Hepatocyte (in vitro differentiated cells): Measurements from ENCODE around the gene GRB14.
"Not testable (repeated sequence)": the region's sequence is repeated elsewhere in the genome, so short reads cannot be mapped to it uniquely, and the experiment has no call there.

ENCODE experiments used
- CTCF ChIP-seq: fragments of 200-600 bp; sonication (generic); IDR thresholded peaks from 2 replicates; pipeline ENCODE4 v1.5.1; 2016; ENCODE audit warnings: antibody characterized with exemption, mild to moderate bottlenecking; ENCODE audit not compliant: poor library complexity
- EZH2 ChIP-seq: fragments of 200-600 bp; sonication (generic); IDR thresholded peaks from 2 replicates; pipeline ENCODE4 v1.6.1; 2016; ENCODE audit warnings: antibody characterized with exemption, mild to moderate bottlenecking, borderline replicate concordance
- EZH2phosphoT487 ChIP-seq: fragments of 200-600 bp; sonication (generic); IDR thresholded peaks from one replicate; pipeline ENCODE4 v1.6.1; 2018; ENCODE audit warnings: antibody characterized with exemption, mild to moderate bottlenecking, low read depth, moderate library complexity; ENCODE audit not compliant: unreplicated experiment, severe bottlenecking

DNA sequence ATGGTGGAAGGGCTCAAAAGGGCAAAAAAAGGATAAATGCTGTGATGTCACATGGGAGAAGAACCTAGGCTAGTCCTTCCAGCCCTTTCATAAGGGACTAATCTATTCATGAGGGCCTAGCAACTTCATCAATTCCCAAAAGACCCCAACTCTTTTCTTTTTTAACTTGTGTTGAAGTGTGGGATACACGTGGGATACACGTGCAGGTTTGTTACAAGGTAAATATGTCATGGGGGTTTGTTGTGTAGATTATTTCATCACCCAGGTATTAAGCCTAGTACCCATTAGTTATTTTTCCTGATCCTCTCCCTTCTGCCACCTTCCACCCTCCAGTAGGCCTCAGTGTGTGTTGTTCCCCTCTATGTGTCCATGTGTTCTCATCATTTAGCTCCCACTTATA lies 156.2 kb downstream of the GRB14 start:
- not testable (repeated sequence) for TF ChIP-seq CTCF, EZH2, EZH2phosphoT487
